ENCODE measurements around the gene SURF1.

DNA sequence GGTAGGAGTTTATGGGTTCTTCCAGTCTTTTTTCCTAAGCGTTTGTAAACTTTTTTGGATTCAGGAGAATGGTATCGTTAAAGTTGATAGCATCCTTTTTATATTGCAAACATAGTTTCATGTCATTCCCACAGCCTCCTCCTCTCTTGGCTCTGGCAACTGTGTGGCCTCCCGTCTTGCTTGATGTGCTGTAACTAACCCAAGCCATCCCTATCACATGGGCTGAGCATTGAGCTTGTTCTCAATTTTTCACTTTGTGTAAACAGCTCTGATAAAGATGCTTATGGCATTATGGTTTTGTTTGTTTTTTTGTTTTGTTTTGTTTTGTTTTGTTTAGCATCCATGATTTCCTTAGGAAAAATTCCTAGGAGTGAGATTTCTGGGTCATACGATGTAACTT, 24.4 kb upstream of the SURF1 start:
- TF ChIP-seq, protein P1, sequence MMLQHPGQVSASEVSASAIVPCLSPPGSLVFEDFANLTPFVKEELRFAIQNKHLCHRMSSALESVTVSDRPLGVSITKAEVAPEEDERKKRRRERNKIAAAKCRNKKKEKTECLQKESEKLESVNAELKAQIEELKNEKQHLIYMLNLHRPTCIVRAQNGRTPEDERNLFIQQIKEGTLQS (IDR thresholded peaks at IDR 0.05) = no peak
- TF ChIP-seq, protein P2, sequence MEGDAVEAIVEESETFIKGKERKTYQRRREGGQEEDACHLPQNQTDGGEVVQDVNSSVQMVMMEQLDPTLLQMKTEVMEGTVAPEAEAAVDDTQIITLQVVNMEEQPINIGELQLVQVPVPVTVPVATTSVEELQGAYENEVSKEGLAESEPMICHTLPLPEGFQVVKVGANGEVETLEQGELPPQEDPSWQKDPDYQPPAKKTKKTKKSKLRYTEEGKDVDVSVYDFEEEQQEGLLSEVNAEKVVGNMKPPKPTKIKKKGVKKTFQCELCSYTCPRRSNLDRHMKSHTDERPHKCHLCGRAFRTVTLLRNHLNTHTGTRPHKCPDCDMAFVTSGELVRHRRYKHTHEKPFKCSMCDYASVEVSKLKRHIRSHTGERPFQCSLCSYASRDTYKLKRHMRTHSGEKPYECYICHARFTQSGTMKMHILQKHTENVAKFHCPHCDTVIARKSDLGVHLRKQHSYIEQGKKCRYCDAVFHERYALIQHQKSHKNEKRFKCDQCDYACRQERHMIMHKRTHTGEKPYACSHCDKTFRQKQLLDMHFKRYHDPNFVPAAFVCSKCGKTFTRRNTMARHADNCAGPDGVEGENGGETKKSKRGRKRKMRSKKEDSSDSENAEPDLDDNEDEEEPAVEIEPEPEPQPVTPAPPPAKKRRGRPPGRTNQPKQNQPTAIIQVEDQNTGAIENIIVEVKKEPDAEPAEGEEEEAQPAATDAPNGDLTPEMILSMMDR (IDR thresholded peaks at IDR 0.05 in 2 of 3, conservative IDR thresholded peaks at IDR 0.05 in 1 of 3; ENCODE audit: borderline replicate concordance in 1 of 3, insufficient read depth in 1 of 3, low read depth in 2 of 3, low read length in 2 of 3) = no peak
- TF ChIP-seq EZH2 (IDR thresholded peaks at IDR 0.05) (no peak), SRF (IDR thresholded peaks at IDR 0.05; ENCODE audit: low read depth) (no peak), ELF1 (IDR thresholded peaks at IDR 0.05; ENCODE audit: borderline replicate concordance, low read depth) (no peak), EZH2phosphoT487 (IDR thresholded peaks at IDR 0.05; ENCODE audit: borderline replicate concordance) (no peak), POLR2A (IDR thresholded peaks at IDR 0.05; ENCODE audit: borderline replicate concordance, extremely low read depth, insufficient read depth, insufficient read length) (no peak), SIN3A (IDR thresholded peaks at IDR 0.05; ENCODE audit: low read depth) (no peak), CBX3 (IDR thresholded peaks at IDR 0.05; ENCODE audit: low read depth) (no peak), POLR2AphosphoS5 (IDR thresholded peaks at IDR 0.05; ENCODE audit: low read depth, low read length) (no peak), RAD21 (IDR thresholded peaks at IDR 0.05; ENCODE audit: low read depth) (no peak), ZNF274 (IDR thresholded peaks at IDR 0.05; ENCODE audit: low read depth, low read length) (no peak)
- TF ChIP-seq, protein P3, sequence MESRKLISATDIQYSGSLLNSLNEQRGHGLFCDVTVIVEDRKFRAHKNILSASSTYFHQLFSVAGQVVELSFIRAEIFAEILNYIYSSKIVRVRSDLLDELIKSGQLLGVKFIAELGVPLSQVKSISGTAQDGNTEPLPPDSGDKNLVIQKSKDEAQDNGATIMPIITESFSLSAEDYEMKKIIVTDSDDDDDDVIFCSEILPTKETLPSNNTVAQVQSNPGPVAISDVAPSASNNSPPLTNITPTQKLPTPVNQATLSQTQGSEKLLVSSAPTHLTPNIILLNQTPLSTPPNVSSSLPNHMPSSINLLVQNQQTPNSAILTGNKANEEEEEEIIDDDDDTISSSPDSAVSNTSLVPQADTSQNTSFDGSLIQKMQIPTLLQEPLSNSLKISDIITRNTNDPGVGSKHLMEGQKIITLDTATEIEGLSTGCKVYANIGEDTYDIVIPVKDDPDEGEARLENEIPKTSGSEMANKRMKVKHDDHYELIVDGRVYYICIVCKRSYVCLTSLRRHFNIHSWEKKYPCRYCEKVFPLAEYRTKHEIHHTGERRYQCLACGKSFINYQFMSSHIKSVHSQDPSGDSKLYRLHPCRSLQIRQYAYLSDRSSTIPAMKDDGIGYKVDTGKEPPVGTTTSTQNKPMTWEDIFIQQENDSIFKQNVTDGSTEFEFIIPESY (IDR thresholded peaks at IDR 0.05; ENCODE audit: extremely low read depth, insufficient replicate concordance, low read length) = no peak
- TF ChIP-seq, protein P4, sequence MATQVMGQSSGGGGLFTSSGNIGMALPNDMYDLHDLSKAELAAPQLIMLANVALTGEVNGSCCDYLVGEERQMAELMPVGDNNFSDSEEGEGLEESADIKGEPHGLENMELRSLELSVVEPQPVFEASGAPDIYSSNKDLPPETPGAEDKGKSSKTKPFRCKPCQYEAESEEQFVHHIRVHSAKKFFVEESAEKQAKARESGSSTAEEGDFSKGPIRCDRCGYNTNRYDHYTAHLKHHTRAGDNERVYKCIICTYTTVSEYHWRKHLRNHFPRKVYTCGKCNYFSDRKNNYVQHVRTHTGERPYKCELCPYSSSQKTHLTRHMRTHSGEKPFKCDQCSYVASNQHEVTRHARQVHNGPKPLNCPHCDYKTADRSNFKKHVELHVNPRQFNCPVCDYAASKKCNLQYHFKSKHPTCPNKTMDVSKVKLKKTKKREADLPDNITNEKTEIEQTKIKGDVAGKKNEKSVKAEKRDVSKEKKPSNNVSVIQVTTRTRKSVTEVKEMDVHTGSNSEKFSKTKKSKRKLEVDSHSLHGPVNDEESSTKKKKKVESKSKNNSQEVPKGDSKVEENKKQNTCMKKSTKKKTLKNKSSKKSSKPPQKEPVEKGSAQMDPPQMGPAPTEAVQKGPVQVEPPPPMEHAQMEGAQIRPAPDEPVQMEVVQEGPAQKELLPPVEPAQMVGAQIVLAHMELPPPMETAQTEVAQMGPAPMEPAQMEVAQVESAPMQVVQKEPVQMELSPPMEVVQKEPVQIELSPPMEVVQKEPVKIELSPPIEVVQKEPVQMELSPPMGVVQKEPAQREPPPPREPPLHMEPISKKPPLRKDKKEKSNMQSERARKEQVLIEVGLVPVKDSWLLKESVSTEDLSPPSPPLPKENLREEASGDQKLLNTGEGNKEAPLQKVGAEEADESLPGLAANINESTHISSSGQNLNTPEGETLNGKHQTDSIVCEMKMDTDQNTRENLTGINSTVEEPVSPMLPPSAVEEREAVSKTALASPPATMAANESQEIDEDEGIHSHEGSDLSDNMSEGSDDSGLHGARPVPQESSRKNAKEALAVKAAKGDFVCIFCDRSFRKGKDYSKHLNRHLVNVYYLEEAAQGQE (IDR thresholded peaks at IDR 0.05; ENCODE audit: low read depth) = no peak

All from HCT116 (cell line).